HG03469 (cell line): ENCODE results near the gene NOL4L.
"Not testable (repeated sequence)": the region's sequence is repeated elsewhere in the genome, so short reads cannot be mapped to it uniquely, and the experiment has no call there.

Experiments used
- ATAC-seq: cut with Tn5 transposase; IDR thresholded peaks from one replicate; pipeline ENCODE4 v1.9.1; 2021; ENCODE audit warnings: mild to moderate bottlenecking, moderate library complexity, moderate number of reproducible peaks; ENCODE audit not compliant: unreplicated experiment

Gene NOL4L

GRCh38 chr20:32476684-32477593 is 108.2 kb downstream of the NOL4L start:
- no peak for ATAC-seq

- no peak for ATAC-seq
Observed at GRCh38 chr20:32474967-32475811, 109.9 kb downstream of the NOL4L start.

- no peak for ATAC-seq
Observed at GRCh38 chr20:32474717-32474966, 110.5 kb downstream of the NOL4L start.

DNA sequence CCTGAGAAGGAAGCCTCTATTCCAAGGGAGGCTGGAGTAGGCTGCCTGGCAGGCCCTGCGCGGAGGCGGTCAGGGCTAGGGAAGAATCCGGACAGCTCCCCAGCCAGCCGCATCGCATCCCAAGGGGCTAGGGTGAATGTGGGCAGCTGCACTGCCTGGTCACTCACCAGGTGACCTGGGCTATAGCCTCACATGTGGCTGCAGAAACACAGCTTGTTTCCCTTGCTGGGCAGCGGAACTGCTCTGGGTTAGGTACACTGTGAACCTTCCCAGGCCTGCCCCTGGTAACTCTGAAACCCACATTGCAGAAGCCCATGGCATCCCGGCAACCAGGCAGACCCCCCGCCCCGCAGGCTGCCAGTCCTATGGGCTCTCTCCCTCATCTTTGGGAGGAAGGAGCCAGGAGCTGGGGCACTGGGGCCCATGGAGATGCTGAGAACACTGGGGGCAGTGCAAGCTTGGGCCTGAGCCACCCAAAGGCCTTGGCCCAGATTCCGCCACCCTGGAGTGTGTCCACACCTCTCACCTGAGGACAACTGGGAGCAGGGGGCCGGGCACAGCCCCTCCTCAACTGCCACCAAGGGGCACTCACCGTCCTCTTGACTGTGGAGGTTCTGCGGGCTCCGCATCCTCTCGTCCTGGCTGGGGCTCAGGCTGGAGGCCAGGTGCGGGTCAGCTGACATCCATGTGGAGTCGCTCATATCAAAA is 111.0 kb downstream of the NOL4L start:
- ATAC-seq, result no peak

- no peak for ATAC-seq
Observed at GRCh38 chr20:32473231-32474008, 111.7 kb downstream of the NOL4L start.

DNA sequence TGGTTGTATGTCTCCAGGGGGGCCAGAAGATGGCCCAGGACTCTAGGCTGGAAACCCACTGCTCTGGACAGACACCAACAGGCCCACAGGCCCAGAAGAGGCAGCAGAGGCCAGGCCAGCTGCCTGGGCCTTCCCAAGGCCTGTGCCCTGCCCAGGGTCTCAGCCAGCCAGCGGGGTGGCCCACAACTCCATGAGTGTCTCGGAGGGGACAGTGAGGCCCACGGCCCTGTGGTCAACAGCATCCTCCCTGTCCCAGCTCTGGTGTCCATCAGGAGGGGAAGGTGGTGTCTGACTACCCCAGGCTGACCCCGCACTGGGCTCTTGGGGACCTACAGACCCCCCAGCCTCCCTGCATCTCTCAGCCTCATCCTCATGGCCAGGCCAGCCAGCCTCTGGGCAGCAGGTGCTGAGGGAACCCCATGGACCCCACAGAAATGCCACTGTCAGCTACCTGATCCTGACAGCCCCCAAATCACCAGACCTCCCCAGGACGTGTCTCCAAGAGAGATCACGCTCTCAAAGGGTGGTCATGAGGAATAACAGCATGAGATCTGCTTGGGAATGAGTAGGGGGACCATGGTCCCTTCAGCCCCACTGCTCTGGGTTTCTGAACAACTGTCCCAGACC is 112.4 kb downstream of the NOL4L start:
- ATAC-seq, result no peak

- ATAC-seq, result no peak
Observed at GRCh38 chr20:32470940-32471339, 114.2 kb downstream of the NOL4L start.

DNA sequence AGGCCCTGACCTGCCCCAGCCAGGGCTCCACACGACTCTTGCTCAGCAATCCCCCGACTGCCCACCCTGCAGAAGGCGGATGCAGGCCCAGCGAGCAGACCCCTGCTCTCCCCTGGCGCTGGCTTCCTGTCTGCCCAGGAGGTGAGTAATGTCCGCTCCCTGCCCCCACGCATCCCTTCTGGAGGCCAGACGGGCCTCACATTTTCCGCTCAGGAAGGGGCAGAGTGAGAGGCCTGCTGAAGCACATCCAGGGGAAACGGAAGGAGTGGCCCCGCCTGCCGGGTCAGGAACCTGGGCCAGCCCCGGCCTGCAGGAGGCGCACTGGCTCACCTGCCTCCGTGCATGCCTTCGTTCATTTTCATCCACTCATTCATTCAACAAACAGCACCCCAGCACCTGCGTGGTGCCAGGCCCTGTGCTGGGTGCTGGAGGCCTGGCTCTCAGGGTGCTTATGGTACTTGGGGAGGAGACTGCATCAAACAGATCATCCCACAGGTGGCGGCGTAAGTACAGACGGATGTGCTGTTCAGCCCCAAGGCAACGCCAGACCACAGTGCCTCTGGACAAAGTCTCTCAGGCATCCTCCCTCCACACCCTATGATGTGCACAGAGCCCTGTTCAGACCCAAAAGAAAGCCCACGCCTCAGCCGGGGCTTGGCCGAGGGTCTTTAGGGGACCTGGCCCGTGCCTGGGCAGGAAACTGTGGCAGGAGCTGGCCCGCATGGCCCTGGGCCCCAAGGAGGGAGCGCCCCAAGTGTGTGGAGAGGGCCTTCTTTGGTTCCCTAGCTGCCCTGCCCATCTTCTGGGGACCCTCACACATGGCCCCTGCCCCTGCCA is 114.9 kb downstream of the NOL4L start:
- no peak for ATAC-seq

DNA sequence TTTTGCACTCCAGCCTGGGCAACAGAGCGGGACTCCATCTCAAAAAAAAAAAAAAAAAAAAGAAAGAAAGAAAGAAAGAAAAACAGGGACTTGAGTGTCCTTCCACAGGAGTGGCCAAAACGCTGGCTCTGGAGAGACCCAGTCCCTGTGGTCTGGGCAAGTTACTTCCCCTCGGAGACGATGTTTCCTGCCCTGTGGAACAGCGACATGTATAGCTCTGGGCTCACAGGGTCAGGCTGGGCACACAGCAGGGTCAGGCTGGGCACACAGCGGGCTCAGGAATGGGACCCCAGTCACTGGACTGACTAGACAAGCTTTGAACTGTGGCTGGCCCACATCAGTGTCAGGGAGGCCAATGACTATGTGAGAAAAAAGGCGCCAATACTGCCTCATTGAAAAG is 116.3 kb downstream of the NOL4L start:
- no peak for ATAC-seq

DNA sequence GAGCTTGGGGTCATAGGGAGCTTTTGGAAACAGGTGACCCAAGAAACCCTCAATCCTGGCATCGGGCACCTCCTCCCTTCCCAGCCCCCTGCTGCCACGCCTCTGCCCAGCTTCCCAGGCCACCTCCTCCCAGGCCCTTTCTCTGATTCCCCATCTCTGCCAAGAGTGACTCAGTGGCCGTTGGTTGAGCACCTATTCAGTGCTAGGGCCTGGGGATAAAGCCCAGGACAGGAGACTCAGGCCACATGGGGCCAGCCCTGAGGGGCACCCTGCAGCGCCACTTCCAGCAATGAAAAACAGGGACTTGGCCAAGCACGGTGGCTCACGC is 116.9 kb downstream of the NOL4L start:
- ATAC-seq, result no peak

GRCh38 chr20:32467506-32468312 is 117.4 kb downstream of the NOL4L start:
- no peak for ATAC-seq

GRCh38 chr20:32466739-32467505 is 118.2 kb downstream of the NOL4L start:
- no peak for ATAC-seq

- not testable (repeated sequence) for ATAC-seq
Observed at GRCh38 chr20:32465901-32466675, 119.0 kb downstream of the NOL4L start.

GRCh38 chr20:32465092-32465900 is 119.8 kb downstream of the NOL4L start:
- ATAC-seq, result no peak

DNA sequence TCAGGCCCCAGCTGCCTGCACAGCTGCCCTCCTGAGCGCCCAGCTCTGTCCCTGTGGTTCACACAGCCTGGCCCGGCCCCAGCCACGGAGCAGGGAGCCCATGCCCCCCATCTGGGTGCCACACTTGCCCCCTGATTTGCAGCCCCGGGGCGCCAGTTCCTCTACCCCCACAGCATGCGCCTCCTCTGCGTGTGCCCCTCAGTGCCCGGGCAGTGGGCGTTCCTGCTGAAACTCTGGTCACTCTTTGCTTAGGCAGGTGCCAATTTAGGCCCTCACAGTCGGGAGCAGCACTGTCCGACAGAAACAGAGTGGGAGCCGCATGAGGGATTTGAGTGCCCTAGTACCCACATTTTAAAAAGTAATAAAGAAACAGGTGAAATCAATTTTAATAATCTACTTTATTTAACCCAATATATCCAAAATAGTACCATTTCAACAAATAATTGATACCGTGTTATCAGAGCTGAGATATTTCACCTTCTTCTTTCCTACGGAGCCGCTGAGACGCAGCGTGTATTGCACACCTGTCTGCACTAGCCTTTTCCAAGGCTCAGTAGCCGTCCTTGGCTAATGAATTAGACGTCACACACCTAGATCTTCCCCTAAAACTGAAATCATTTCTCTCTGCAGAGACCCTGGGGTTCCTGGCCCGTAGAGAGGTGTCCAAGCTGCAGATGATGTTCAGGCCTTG is 120.6 kb downstream of the NOL4L start:
- ATAC-seq, result no peak
